K562 (cell line): ENCODE data around the gene KCNJ13. TPM values are rescaled to one million over a fixed set of nuclear protein-coding genes. Genes with fewer than 3 reads are reported as not detected.

Experiments
- ATAC-seq: fragments of 200-7000 bp; cut with Tn5 transposase; 3 replicates; pipeline ENCODE4 v1.9.1; 2020; ENCODE audit warnings: moderate library complexity
- BruUV-seq: library from RNA; stranded (reverse); fragments of 400-500 nt; replicated peaks from 2 replicates; lab custom pipeline; 2021; lab: Mats Ljungman, UMichigan
- CTCF ChIA-PET: fragments of 300-600 bp; formaldehyde crosslinking; extraction: SDS; loops from one replicate; lab custom pipeline; 2021; ENCODE audit warnings: low intra/inter-chr PET ratio; lab: Yijun Ruan, JAX
- POLR2A ChIA-PET: fragments of 300-600, 350-650 bp; sonication (Branson Sonifier 250); formaldehyde crosslinking; extraction: SDS; loops from one replicate; lab custom pipeline; 2021; ENCODE audit warnings: antibody characterized with exemption, inconsistent platforms; lab: Yijun Ruan, JAX
- DNase-seq, 4 experiments: peaks; one replicate each; pipeline versions ENCODE4 v3.0.0 to v3.0.0-alpha.2; 2011 to 2018; ENCODE audit warnings: low spot score in 3 of 4, mixed read lengths in 3 of 4; ENCODE audit errors: extremely low read depth in 1 of 4
- FAIRE-seq: peaks from 2 replicates; lab custom pipeline; 2011; peaks lifted over from hg19 to GRCh38; lab: Jason Lieb, UNC
- H2AFZ ChIP-seq: 2 replicates; pipeline ENCODE4 v1.6.0; 2011; ENCODE audit warnings: low read depth, low read length, control low read depth, inconsistent platforms
- H3K27ac ChIP-seq: fragments of 200-600 bp; 3 replicates; pipeline ENCODE4 v1.8.0; 2011; ENCODE audit warnings: low read depth, mild to moderate bottlenecking, control low read depth, inconsistent platforms, low read length, moderate library complexity, mixed read lengths; ENCODE audit errors: extremely low read depth
- H3K27me3 ChIP-seq, 2 experiments: fragments of 300-600 bp in 1 of 2; 2 replicates in 1 of 2; 3 replicates in 1 of 2; pipeline versions ENCODE4 v1.6.0 to v1.8.0; 2011; ENCODE audit warnings: inconsistent platforms in 2 of 2, low read length in 2 of 2, mild to moderate bottlenecking in 1 of 2, mixed read lengths in 1 of 2, moderate library complexity in 1 of 2; ENCODE audit not compliant: control insufficient read depth in 2 of 2, insufficient read depth in 2 of 2
- H3K36me3 ChIP-seq: fragments of 300-600 bp; 3 replicates; pipeline ENCODE4 v1.8.0; 2011; ENCODE audit warnings: mild to moderate bottlenecking, low read length, inconsistent platforms; ENCODE audit not compliant: control insufficient read depth, insufficient read depth
- H3K4me1 ChIP-seq, 2 experiments: fragments of 200-600 bp in 1 of 2; replicated peaks in 1 of 2; 2 replicates in 1 of 2; 3 replicates in 1 of 2; pipeline versions ENCODE4 v1.5.1 to v1.8.0; 2011; ENCODE audit warnings: inconsistent platforms in 2 of 2, low read length in 2 of 2, mild to moderate bottlenecking in 1 of 2, mixed read lengths in 1 of 2, moderate library complexity in 1 of 2; ENCODE audit not compliant: control insufficient read depth in 2 of 2, insufficient read depth in 2 of 2
- H3K4me2 ChIP-seq: 2 replicates; pipeline ENCODE4 v1.6.1; 2011; ENCODE audit warnings: low read length, control low read depth, inconsistent platforms, mixed read lengths; ENCODE audit not compliant: insufficient read depth
- H3K4me3 ChIP-seq: fragments of 200-600 bp; sonication (generic), shearing (Covaris generic); 2 replicates; pipeline ENCODE4 v1.5.1; 2016; ENCODE audit warnings: control low read depth, inconsistent platforms
- H3K79me2 ChIP-seq: fragments of 200-600 bp; 3 replicates; pipeline ENCODE4 v1.8.0; 2011; ENCODE audit warnings: low read length, inconsistent platforms; ENCODE audit not compliant: control insufficient read depth, insufficient read depth
- H3K9ac ChIP-seq, 2 experiments: 2 replicates each; pipeline versions ENCODE4 v1.6.0 to v1.6.1; 2011; ENCODE audit warnings: low read depth in 2 of 2, low read length in 2 of 2, control low read depth in 1 of 2, inconsistent platforms in 1 of 2, mild to moderate bottlenecking in 1 of 2, mixed read lengths in 1 of 2; ENCODE audit not compliant: insufficient read depth in 1 of 2
- H3K9me1 ChIP-seq: one replicate; pipeline ENCODE4 v1.6.0; 2011; ENCODE audit warnings: inconsistent platforms, mild to moderate bottlenecking, low read length, moderate library complexity; ENCODE audit not compliant: control insufficient read depth, insufficient read depth
- H3K9me3 ChIP-seq: replicated peaks from 2 replicates; pipeline ENCODE4 v1.5.1; 2011; ENCODE audit warnings: low read depth, low read length, inconsistent platforms; ENCODE audit not compliant: control insufficient read depth, insufficient read depth
- H4K20me1 ChIP-seq: replicated peaks from 2 replicates; pipeline ENCODE4 v1.6.1; 2011; ENCODE audit warnings: low read length, inconsistent platforms, mixed read lengths; ENCODE audit not compliant: control insufficient read depth, insufficient read depth
- CREB5 ChIP-seq: fragments of 250-450 bp; sonication (Bioruptor Pico); IDR thresholded peaks from 2 replicates; pipeline ENCODE4 v1.5.0; 2020; ENCODE audit warnings: mild to moderate bottlenecking
- EZH2 ChIP-seq: IDR thresholded peaks from 2 replicates; pipeline ENCODE4 v1.6.1; 2012; ENCODE audit warnings: low read depth, mild to moderate bottlenecking, inconsistent platforms, low read length, borderline replicate concordance
- FOXK2 ChIP-seq, 2 experiments: fragments of 450-650 bp; IDR thresholded peaks in 1 of 2; conservative IDR thresholded peaks in 1 of 2; 2 replicates each; pipeline ENCODE4 v1.6.1; 2016; ENCODE audit warnings: low read depth in 2 of 2, mild to moderate bottlenecking in 1 of 2
- HLTF ChIP-seq: fragments of 450-650 bp; IDR thresholded peaks from 2 replicates; pipeline ENCODE4 v1.6.1; 2016
- HNRNPLL ChIP-seq: fragments of 200-400 bp; formaldehyde crosslinking; IDR thresholded peaks from 2 replicates; pipeline ENCODE4 v1.6.1; 2017; ENCODE audit warnings: low read length, low read depth, mild to moderate bottlenecking; ENCODE audit not compliant: poor library complexity, severe bottlenecking
- MAX ChIP-seq: sonication (generic); formaldehyde crosslinking; IDR thresholded peaks from 2 replicates; pipeline ENCODE4 v1.9.0; 2022; ENCODE audit warnings: mild to moderate bottlenecking, missing genetic modification reagents
- MLLT1 ChIP-seq, 2 experiments: fragments of 450-650 bp; IDR thresholded peaks; 2 replicates each; pipeline ENCODE4 v1.6.1; 2016
- ZNF253 ChIP-seq: fragments of 250-450 bp; sonication (Bioruptor Pico); conservative IDR thresholded peaks from 2 replicates; pipeline ENCODE4 v1.6.1; 2021; ENCODE audit warnings: mild to moderate bottlenecking
- ZNF311 ChIP-seq: fragments of 250-450 bp; sonication (Bioruptor Pico); IDR thresholded peaks from 2 replicates; pipeline ENCODE4 v1.4.0; 2020; ENCODE audit warnings: mild to moderate bottlenecking, moderate library complexity
- ZNF512 ChIP-seq: IDR thresholded peaks from 2 replicates; pipeline ENCODE4 v1.6.1; 2016; ENCODE audit warnings: missing genetic modification characterization, missing compliant biosample characterization
- ZNF518B ChIP-seq: fragments of 250-450 bp; sonication (Bioruptor Pico); IDR thresholded peaks from 2 replicates; pipeline ENCODE4 v1.5.0; 2021; ENCODE audit warnings: mild to moderate bottlenecking, moderate library complexity
- WGBS: fragments of 100-300 bp; shearing (Covaris generic); methylation state at CpG from one replicate; pipeline ENCODE4 v1.1.6; 2016; ENCODE audit warnings: low coverage, mixed read lengths; ENCODE audit not compliant: insufficient coverage; ENCODE audit errors: missing lambda C conversion rate; 5-methylcytosine and 5-hydroxymethylcytosine counted together
- in situ Hi-C: fragments of 300-500 bp; cut with MboI; formaldehyde crosslinking; loops from 4 replicates; pipeline ENCODE4 v1.15.0; 2018; ENCODE audit warnings: inconsistent platforms, mixed read lengths
- intact Hi-C: fragments of 100-400 bp; cut with micrococcal nuclease; formaldehyde crosslinking; loops from 2 replicates; pipeline ENCODE4 v1.14.2; 2022
- polyA plus RNA-seq, 8 experiments: library from polyadenylated mRNA; depleted of rRNA in 4 of 8; stranded (reverse) in 5 of 8; unstranded in 3 of 8; fragments of >200 nt; fragmentation: Nextera tagmentation in 2 of 8; fragmentation: Illumina TruSeq in 1 of 8; extraction: Ambion mirVana in 2 of 8; extraction: Trizol in 1 of 8; gene quantifications; 2 replicates each; pipeline versions ENCODE4 v1.2.1 to v1.2.3, GENCODE V29; 2011 to 2014; ENCODE audit warnings: inconsistent platforms in 1 of 8, missing spikeins in 1 of 8
- total RNA-seq, 7 experiments: library from RNA; depleted of rRNA in 6 of 7; stranded (reverse); fragments of >200 nt in 6 of 7; fragmentation: Illumina TruSeq in 2 of 7; extraction: Trizol in 2 of 7; gene quantifications; 2 replicates each; pipeline versions ENCODE4 v1.2.1 to v1.2.3, GENCODE V29; 2011 to 2021; ENCODE audit warnings: low replicate concordance in 1 of 7
- TF ChIP-seq, protein P1 (sequence below): fragments of 450-650 bp; IDR thresholded peaks from 2 replicates; pipeline ENCODE4 v1.6.1; 2016; ENCODE audit warnings: antibody characterized with exemption

KCNJ13 gene
- total and polyA plus RNA-seq, 9 of the 15 experiments (the other 6 are each of a cell fraction or from before 2014, with no cell fraction given): 0.45 TPM; not detected in 8

DNA sequence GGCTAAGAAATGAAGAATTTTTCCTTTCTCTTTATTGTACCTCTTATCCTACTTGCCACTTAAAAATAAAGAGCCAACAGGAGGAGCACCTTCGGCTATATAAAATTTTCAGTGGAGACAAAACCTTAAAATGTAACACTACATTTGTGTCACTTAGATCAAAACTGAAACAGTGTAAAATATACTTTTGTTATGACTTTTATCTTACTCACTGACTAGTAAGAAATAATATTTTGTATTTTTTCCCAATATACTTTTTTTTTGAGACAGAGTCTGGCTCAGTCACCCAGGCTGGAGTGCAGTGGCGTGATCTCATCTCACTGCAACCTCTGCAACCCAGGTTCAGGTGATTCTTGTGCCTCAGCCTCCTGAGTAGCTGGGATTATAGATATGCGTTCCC is 28.3 kb downstream of the KCNJ13 start:
- ChIA-PET CTCF (no interaction called here), POLR2A (no interaction called here)
- H3K36me3 ChIP-seq: peaks cover 71% of the 10 kb centered on the region
- ATAC-seq (no peak), DNase-seq (no peak), FAIRE-seq (no peak)
- H3K4me1 ChIP-seq: no peaks in the 10 kb centered on the region
- no peaks in the 10 kb centered on the region for H3K79me2 ChIP-seq
- no peak overlapping the region for H3K9ac ChIP-seq
- H3K4me2 ChIP-seq: no peak overlapping the region
- H3K27me3 ChIP-seq: no peaks in the 10 kb centered on the region
- no peaks in the 10 kb centered on the region; the same call in 1 of the 2 replicates for H3K9me3 ChIP-seq
- in situ Hi-C loops (no loop called here), intact Hi-C loops (no loop called here)
- H4K20me1 ChIP-seq: no peaks in the 10 kb centered on the region
- H3K9me1 ChIP-seq: no peaks in the 10 kb centered on the region
- no TSS peak for BruUV-seq
- 100% methylated on average over 2 of the region's 3 CpGs for WGBS
- H2AFZ ChIP-seq: no peak overlapping the region
- H3K4me3 ChIP-seq: no peak overlapping the region
- no peak overlapping the region for H3K27ac ChIP-seq
- TF ChIP-seq ZNF512 (tag) (no peak), HLTF (no peak), ZNF311 (CRISPR knock-in tag) (no peak), MLLT1 (IDR thresholded peaks at IDR 0.05) (no peak), MAX (no peak), FOXK2 (conservative IDR thresholded peaks at IDR 0.05 in 1 of 2, IDR thresholded peaks at IDR 0.05 in 1 of 2; ENCODE audit: low read depth in 2 of 2) (no peak), HNRNPLL (no peak), CREB5 (CRISPR knock-in tag) (no peak), ZNF518B (CRISPR knock-in tag) (no peak), EZH2 (no peak), ZNF253 (CRISPR knock-in tag) (no peak)
- TF ChIP-seq, protein P1, sequence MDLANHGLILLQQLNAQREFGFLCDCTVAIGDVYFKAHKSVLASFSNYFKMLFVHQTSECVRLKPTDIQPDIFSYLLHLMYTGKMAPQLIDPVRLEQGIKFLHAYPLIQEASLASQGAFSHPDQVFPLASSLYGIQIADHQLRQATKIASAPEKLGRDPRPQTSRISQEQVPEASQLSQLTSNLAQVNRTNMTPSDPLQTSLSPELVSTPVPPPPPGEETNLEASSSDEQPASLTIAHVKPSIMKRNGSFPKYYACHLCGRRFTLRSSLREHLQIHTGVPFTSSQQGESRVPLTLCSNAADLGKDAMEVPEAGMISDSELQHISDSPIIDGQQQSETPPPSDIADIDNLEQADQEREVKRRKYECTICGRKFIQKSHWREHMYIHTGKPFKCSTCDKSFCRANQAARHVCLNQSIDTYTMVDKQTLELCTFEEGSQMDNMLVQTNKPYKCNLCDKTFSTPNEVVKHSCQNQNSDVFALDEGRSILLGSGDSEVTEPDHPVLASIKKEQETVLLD: no peak
